KMS-11 (cell line): ENCODE results near the gene GPRC5A.

Source experiments
- H2AFZ ChIP-seq: fragments of 200-600 bp; sonication (generic); 2 replicates; pipeline ENCODE4 v1.6.1; 2016; ENCODE audit warnings: antibody characterized with exemption, mixed run types, low read depth
- H3K27ac ChIP-seq: fragments of 200-600 bp; sonication (generic); 2 replicates; pipeline ENCODE4 v1.6.1; 2016; ENCODE audit warnings: mild to moderate bottlenecking, mixed run types
- H3K27me3 ChIP-seq: fragments of 200-600 bp; sonication (generic); 2 replicates; pipeline ENCODE4 v1.6.1; 2017; ENCODE audit warnings: mild to moderate bottlenecking, low read depth, mixed run types, moderate library complexity; ENCODE audit not compliant: insufficient read depth
- H3K36me3 ChIP-seq: fragments of 200-600 bp; sonication (generic); 2 replicates; pipeline ENCODE4 v1.6.1; 2017; ENCODE audit warnings: mild to moderate bottlenecking, mixed run types; ENCODE audit not compliant: insufficient read depth
- H3K4me1 ChIP-seq: fragments of 200-600 bp; sonication (generic); 2 replicates; pipeline ENCODE4 v1.6.1; 2016; ENCODE audit warnings: mild to moderate bottlenecking, low read depth, mixed run types; ENCODE audit not compliant: poor library complexity, severe bottlenecking
- H3K4me2 ChIP-seq: fragments of 200-600 bp; sonication (generic); 2 replicates; pipeline ENCODE4 v1.7.0; 2016; ENCODE audit warnings: mild to moderate bottlenecking, mixed run types
- H3K4me3 ChIP-seq: fragments of 200-600 bp; sonication (generic); IDR thresholded peaks from 2 replicates; pipeline ENCODE4 v1.6.1; 2017; ENCODE audit warnings: low read depth, low read length, mixed read lengths; ENCODE audit not compliant: insufficient read depth
- H3K79me2 ChIP-seq: fragments of 200-600 bp; sonication (generic); 2 replicates; pipeline ENCODE4 v1.6.1; 2016; ENCODE audit warnings: low read depth, mixed run types; ENCODE audit not compliant: insufficient read depth
- H3K9ac ChIP-seq: fragments of 200-600 bp; sonication (generic); 2 replicates; pipeline ENCODE4 v1.6.1; 2016; ENCODE audit warnings: mild to moderate bottlenecking, mixed run types
- H4K20me1 ChIP-seq: fragments of 200-600 bp; sonication (generic); 2 replicates; pipeline ENCODE4 v1.6.1; 2016; ENCODE audit warnings: mild to moderate bottlenecking, mixed run types; ENCODE audit not compliant: insufficient read depth
- TF ChIP-seq, protein P1 (sequence below): fragments of 200-600 bp; sonication (generic); conservative IDR thresholded peaks from 2 replicates; pipeline ENCODE4 v1.6.1; 2017; ENCODE audit warnings: low read depth, mild to moderate bottlenecking, antibody characterized with exemption, low read length, moderate library complexity, mixed read lengths

The GPRC5A gene

DNA sequence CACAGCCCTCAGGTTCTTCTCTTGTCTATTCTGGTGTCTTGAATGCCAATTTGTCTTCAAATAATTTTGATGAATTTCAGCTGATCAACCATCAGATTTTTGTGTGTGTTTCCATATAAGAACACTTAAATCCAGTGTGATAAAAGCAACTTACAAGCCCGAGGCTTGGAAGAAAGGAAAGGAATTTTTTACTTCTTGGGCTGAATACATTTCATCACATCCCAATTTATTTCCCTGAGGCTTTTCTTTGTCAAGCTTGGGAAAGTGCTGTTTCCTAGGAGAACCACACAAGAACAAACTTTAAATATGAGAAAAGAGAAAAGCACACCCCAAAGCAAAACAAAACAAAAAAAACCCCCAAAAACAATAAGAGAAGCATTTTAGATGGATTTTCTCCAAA, 34.0 kb downstream of the GPRC5A start:
- Histone ChIP-seq H3K27ac (no peak overlapping the region), H4K20me1 (no peaks in the 10 kb centered on the region), H3K4me3 (no peak overlapping the region), H3K79me2 (no peaks in the 10 kb centered on the region), H3K4me1 (no peaks in the 10 kb centered on the region), H2AFZ (no peak overlapping the region), H3K36me3 (no peaks in the 10 kb centered on the region), H3K27me3 (no peaks in the 10 kb centered on the region), H3K9ac (no peak overlapping the region), H3K4me2 (no peak overlapping the region)
- TF ChIP-seq, protein P1, sequence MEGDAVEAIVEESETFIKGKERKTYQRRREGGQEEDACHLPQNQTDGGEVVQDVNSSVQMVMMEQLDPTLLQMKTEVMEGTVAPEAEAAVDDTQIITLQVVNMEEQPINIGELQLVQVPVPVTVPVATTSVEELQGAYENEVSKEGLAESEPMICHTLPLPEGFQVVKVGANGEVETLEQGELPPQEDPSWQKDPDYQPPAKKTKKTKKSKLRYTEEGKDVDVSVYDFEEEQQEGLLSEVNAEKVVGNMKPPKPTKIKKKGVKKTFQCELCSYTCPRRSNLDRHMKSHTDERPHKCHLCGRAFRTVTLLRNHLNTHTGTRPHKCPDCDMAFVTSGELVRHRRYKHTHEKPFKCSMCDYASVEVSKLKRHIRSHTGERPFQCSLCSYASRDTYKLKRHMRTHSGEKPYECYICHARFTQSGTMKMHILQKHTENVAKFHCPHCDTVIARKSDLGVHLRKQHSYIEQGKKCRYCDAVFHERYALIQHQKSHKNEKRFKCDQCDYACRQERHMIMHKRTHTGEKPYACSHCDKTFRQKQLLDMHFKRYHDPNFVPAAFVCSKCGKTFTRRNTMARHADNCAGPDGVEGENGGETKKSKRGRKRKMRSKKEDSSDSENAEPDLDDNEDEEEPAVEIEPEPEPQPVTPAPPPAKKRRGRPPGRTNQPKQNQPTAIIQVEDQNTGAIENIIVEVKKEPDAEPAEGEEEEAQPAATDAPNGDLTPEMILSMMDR = no peak

DNA sequence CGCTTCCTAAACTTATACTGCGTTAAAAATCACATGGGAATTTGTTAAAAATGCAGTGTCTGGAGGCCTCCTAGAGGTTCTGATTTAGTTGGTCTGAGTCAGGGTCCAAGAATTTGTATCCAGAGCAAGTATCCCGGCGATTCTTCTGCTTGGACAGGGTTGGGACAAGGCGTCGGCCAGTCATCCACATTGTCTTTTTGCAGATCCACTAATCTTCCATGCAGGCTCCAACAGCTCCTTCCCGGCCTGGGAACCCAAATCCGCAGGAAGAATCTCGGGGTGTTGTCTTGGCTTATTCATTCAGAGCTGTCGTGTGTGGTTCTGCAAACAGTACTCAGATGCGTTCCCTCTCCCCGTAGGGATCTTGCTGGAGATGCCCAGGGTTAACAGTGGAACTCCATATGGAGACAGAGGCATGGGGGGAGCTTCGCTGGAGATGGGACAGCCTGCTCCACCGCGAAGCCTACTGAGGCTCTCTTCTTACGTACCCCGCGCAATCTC, 35.3 kb downstream of the GPRC5A start:
- TF ChIP-seq, protein P1 = no peak
- Histone ChIP-seq H2AFZ (no peak overlapping the region), H3K9ac (no peak overlapping the region), H3K4me1 (no peaks in the 10 kb centered on the region), H3K36me3 (no peaks in the 10 kb centered on the region), H3K27me3 (no peaks in the 10 kb centered on the region), H3K4me2 (no peak overlapping the region), H3K4me3 (no peak overlapping the region), H3K79me2 (no peaks in the 10 kb centered on the region), H3K27ac (no peak overlapping the region), H4K20me1 (no peaks in the 10 kb centered on the region)

DNA sequence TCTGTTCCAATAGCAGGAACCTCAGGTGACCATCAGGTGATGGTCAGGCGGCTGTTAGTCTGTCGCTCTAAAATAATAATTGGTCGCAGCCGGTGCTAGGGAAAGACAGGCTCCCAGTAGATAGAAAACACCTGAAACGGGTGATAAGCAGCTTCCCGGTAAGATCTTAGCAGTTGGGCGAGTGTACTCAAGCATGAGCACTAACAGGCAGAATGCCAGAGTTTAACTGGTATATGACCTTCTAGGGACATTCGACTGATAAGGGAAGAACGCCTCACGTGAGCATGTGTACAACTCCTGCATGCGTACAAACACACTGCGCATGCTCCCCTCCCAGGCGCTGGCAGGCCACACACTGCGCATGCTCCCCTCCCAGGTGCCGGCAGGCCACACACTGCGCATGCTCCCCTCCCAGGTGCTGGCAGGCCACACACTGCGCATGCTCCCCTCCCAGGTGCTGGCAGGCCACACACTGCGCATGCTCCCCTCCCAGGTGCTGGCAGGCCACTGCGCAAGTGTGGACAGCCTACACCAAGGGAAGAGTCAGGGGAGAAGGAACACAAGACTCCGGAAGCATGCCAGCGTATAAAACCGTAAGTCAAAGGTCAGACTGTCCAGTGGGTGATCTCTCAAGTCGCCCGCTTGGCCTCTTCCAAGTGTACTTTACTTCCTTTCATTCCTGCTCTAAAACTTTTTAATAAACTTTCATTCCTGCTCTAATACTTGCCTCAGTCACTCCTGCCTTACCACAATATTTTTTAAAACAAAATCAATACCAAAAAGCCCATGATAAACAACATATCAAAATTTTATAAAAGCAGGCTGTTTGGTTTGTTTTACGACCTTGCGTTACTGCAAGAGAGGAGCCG, 36.1 kb downstream of the GPRC5A start:
- TF ChIP-seq, protein P1 = no peak
- Histone ChIP-seq H2AFZ (no peak overlapping the region), H4K20me1 (no peaks in the 10 kb centered on the region), H3K4me1 (no peaks in the 10 kb centered on the region), H3K9ac (no peak overlapping the region), H3K36me3 (no peaks in the 10 kb centered on the region), H3K4me3 (no peak overlapping the region), H3K4me2 (no peak overlapping the region), H3K27me3 (no peaks in the 10 kb centered on the region), H3K79me2 (no peaks in the 10 kb centered on the region), H3K27ac (no peak overlapping the region)

DNA sequence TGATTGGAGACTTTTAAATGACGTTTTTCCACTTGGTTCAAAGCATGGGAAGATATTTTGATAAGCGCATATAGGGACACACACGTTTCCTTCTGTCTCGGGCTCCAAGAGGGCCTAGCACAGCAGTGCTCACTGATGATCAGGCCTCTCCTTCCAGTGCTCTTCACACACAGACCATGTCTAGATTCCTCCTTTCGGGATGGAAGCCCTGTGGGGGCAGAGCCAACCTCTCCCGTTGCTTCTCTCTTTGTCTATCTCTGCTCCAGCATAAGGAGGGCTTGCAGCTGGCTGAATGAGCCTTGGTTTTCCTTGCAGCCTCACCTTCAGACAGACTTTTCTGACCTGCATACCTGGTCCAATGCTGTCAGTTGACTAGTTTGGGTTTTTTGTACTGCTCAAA, 38.3 kb downstream of the GPRC5A start:
- H3K27me3 ChIP-seq = no peaks in the 10 kb centered on the region
- no peak overlapping the region for H3K4me3 ChIP-seq
- TF ChIP-seq, protein P1 = no peak
- no peak overlapping the region for H3K27ac ChIP-seq
- no peaks in the 10 kb centered on the region for H4K20me1 ChIP-seq
- no peak overlapping the region for H3K9ac ChIP-seq
- no peaks in the 10 kb centered on the region for H3K79me2 ChIP-seq
- H3K4me1 ChIP-seq = no peaks in the 10 kb centered on the region
- no peaks in the 10 kb centered on the region for H3K36me3 ChIP-seq
- H3K4me2 ChIP-seq = no peak overlapping the region
- H2AFZ ChIP-seq = no peak overlapping the region
